ENCODE data around the gene LVRN.

GRCh38 chr5:116023619-116024018 is 61.3 kb downstream of the LVRN start:
- no peak for TF ChIP-seq CTCF (IDR thresholded peaks at IDR 0.05)
- no peak for TF ChIP-seq POLR2A (IDR thresholded peaks at IDR 0.05)

All from testis (tissue), 2 donors.